Measurements from ENCODE around the gene NCR2. TPM values are rescaled to one million over a fixed set of nuclear protein-coding genes. Genes with fewer than 3 reads are reported as not detected.

Gene NCR2
- total RNA-seq, 1 experiment from 2014 or later: not detected

DNA sequence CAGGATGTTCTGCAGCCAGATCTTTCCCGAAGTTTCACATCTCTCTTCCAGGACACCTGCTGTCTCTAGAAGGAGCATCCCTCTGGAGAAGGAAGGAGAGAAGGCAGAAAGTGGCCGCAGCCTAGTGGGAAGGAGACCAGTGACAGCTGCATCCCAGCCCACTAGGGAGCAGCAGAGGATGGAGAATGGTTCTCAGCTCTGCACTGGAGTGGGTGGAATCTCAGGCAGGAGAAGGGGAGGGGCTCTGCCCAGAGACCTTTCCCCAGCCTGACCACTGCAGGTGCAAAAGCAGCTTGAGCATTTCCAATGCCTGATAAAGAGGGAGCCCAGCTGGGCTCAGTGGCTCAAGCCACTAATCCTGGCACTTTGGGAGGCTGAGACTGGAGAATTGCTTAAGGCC lies 32.3 kb downstream of the NCR2 start:
- no peak overlapping the region for H3K4me2 ChIP-seq (ENCODE audit: low read length)
- H3K27ac ChIP-seq (ENCODE audit: low read depth, low read length): no peak overlapping the region
- H3K9ac ChIP-seq (ENCODE audit: low read length): no peak overlapping the region
- H3K9me3 ChIP-seq (ENCODE audit: control insufficient read depth in 1 of 2, insufficient read depth in 1 of 2, low read depth in 1 of 2, low read length in 2 of 2): no peaks in the 10 kb centered on the region
- RAD21 ChIA-PET (ENCODE audit: low non-redundant PET in 1 of 2, low total read pairs in 2 of 2, uncharacterized antibody in 2 of 2, unreplicated experiment in 2 of 2): interaction anchor here (1.0 to 1.6 kb wide), 6 partner anchors 235 to 316 kb away, joined by 3 to 8 read pairs (median 5); no protein-coding TSS in a partner anchor
- peaks cover 4% of the 10 kb centered on the region; the same call in 1 of the 2 replicates for H3K27me3 ChIP-seq (ENCODE audit: insufficient read depth, low read length)
- TF ChIP-seq SP1 (IDR thresholded peaks at IDR 0.05; ENCODE audit: low read depth) (no peak), RAD21 (IDR thresholded peaks at IDR 0.05; ENCODE audit: low read depth) (peak; percentile 93), EGR1 (IDR thresholded peaks at IDR 0.05; ENCODE audit: low read depth) (peak; percentile 38; the same call in 1 of the 2 replicates), JUND (IDR thresholded peaks at IDR 0.05) (no peak), REST (IDR thresholded peaks at IDR 0.05; ENCODE audit: low read depth) (no peak), YY1 (IDR thresholded peaks at IDR 0.05; ENCODE audit: extremely low read depth, insufficient replicate concordance, low read depth, low read length) (peak; percentile 15), SIN3A (IDR thresholded peaks at IDR 0.05; ENCODE audit: low read depth) (no peak), ELF1 (IDR thresholded peaks at IDR 0.05; ENCODE audit: borderline replicate concordance, low read depth) (no peak), MAX (IDR thresholded peaks at IDR 0.05) (no peak), CBX3 (IDR thresholded peaks at IDR 0.05; ENCODE audit: low read depth) (no peak), CEBPB (IDR thresholded peaks at IDR 0.05; ENCODE audit: low read depth) (no peak), CTCF (IDR thresholded peaks at IDR 0.05 in 2 of 3, conservative IDR thresholded peaks at IDR 0.05 in 1 of 3; ENCODE audit: borderline replicate concordance in 1 of 3, insufficient read depth in 1 of 3, low read depth in 2 of 3, low read length in 2 of 3) (peak; percentile 80 to 91 (median 86)), ZNF274 (IDR thresholded peaks at IDR 0.05; ENCODE audit: low read depth, low read length) (no peak)
- peak; percentile 60 for DNase-seq (ENCODE audit: low read depth, low spot score)
- POLR2A ChIA-PET: no interaction called here
- no peaks in the 10 kb centered on the region for H3K79me2 ChIP-seq (ENCODE audit: insufficient read depth, low read length)
- CTCF ChIA-PET: interaction anchor here (0.6 to 2.9 kb wide), 16 partner anchors 57 to 419 kb away, joined by 3 to 31 read pairs (median 6); partner anchors contain the start of gene TOMM6
- no peaks in the 10 kb centered on the region for H4K20me1 ChIP-seq (ENCODE audit: insufficient read depth)
- no peak overlapping the region for H2AFZ ChIP-seq (ENCODE audit: low read depth, low read length, poor library complexity, severe bottlenecking)
- peak; percentile 92 for ATAC-seq
- peaks cover 2 to 3% of the 10 kb centered on the region in 2 experiments; a peak in 1 of 4 replicates for H3K4me1 ChIP-seq (ENCODE audit: control insufficient read depth in 1 of 2, insufficient read depth in 2 of 2, low read length in 2 of 2)
- no peaks in the 10 kb centered on the region for H3K9me2 ChIP-seq (ENCODE audit: insufficient read depth)
- BruUV-seq (replicated peaks): no TSS peak
- H3K4me3 ChIP-seq (replicated peaks in 1 of 2; ENCODE audit: low read depth in 1 of 2, low read length in 2 of 2): no peak overlapping the region
- no peaks in the 10 kb centered on the region for H3K36me3 ChIP-seq (ENCODE audit: control insufficient read depth in 1 of 2, insufficient read depth in 2 of 2, low read length in 2 of 2)
- intact Hi-C loops (cut with micrococcal nuclease): loop anchor here (1.0 to 5.0 kb wide), 5 partner anchors 60 to 677 kb away; no protein-coding TSS in a partner anchor
